ENCODE data around the gene PFAS. TPM values are rescaled to one million over a fixed set of nuclear protein-coding genes. Genes with fewer than 3 reads are reported as not detected.

PFAS gene
- total and polyA plus RNA-seq, 12 donors: 8.6 to 17.9 (median 13.3) TPM

DNA sequence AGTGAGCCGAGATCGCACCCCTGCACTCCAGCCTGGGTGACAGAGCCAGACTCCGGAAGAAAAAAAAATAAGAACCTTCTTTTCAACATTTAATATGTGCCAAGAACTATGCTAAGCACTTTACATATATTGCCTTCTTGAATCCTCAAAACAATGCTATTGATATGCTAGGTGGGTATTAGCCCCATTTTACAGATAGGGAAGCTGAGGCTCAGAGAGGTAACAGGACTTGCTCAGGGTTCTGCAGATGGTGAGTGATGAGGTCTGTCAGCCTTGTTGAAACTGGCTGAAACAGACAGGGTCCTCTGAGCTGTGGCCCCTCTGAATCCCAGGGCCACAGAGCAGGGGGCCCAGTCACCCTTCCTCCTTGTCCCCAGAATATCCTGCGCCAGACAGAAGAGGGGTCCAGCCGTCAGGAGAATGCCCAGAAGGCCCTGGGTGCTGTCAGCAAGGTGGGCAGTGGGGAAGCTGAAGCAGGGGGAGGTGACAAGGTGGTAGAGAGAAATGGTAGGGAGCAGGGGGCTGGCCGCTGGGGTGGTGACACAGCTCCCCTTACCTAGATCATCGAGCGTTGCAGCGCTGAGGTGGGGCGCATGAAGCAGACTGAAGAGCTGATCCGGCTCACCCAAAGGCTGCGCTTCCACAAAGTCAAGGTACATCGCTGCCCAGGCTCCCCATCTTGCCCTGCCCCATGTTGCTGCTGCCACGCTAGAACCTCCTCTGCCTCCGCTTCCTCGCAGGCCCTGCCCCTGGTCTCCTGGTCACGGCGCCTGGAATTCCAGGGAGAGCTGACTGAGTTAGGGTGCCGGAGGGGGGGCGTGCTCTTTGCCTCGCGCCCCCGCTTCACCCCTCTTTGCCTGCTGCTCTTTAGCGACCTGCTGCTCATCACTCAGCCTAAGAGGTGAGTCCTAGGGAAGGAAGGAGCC is 69.2 kb downstream of the PFAS start:
- Histone ChIP-seq H3K27me3 (peaks cover 0 to 44% (median 23%) of the 10 kb centered on the region in 7 donors), H3K27ac (no peak overlapping the region), H3K4me3 (no peak overlapping the region), H3K9me3 (no peaks in the 10 kb centered on the region), H3K36me3 (peaks cover 0 to 86% (median 8%) of the 10 kb centered on the region in 9 donors), H3K4me1 (peaks cover 7 to 37% (median 17%) of the 10 kb centered on the region in 9 donors)
- ATAC-seq (no peak), DNase-seq (no peak)
- intact Hi-C loops (cut with DNase I): loop anchor here in 2 of 10 donors (10.0 kb wide), 1 partner anchor 47 kb away; no protein-coding TSS in a partner anchor
- TF ChIP-seq, protein P1, sequence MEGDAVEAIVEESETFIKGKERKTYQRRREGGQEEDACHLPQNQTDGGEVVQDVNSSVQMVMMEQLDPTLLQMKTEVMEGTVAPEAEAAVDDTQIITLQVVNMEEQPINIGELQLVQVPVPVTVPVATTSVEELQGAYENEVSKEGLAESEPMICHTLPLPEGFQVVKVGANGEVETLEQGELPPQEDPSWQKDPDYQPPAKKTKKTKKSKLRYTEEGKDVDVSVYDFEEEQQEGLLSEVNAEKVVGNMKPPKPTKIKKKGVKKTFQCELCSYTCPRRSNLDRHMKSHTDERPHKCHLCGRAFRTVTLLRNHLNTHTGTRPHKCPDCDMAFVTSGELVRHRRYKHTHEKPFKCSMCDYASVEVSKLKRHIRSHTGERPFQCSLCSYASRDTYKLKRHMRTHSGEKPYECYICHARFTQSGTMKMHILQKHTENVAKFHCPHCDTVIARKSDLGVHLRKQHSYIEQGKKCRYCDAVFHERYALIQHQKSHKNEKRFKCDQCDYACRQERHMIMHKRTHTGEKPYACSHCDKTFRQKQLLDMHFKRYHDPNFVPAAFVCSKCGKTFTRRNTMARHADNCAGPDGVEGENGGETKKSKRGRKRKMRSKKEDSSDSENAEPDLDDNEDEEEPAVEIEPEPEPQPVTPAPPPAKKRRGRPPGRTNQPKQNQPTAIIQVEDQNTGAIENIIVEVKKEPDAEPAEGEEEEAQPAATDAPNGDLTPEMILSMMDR (IDR thresholded peaks at IDR 0.05): no peak
- WGBS, 2 donors: 76 to 79% methylated on average over 24 of the region's 24 CpGs

Other genes starting within 250 kb of the PFAS start
- under 1 TPM in 6 of 10 donors, not detected in 4; 0.06 to 0.69 (median 0.36) TPM for gene GUCY2D, start 246.7 kb upstream of the PFAS start, total RNA-seq
- gene GUCY2D, start 246.7 kb upstream of the PFAS start, polyA plus RNA-seq: not detected
- gene ALOX15B, start 210.2 kb upstream of the PFAS start, total RNA-seq: under 1 TPM in 4 of 10 donors, not detected in 6; 0.10 to 0.76 (median 0.15) TPM
- gene ALOX15B, start 210.2 kb upstream of the PFAS start, polyA plus RNA-seq: 1 to 10 TPM in 1 of 2 donors, under 1 TPM in 1; 0.37 to 1.3 TPM
- gene ALOX12B, start 161.6 kb upstream of the PFAS start, total RNA-seq: not detected
- not detected for gene ALOX12B, start 161.6 kb upstream of the PFAS start, polyA plus RNA-seq
- not detected for gene ALOXE3, start 130.8 kb upstream of the PFAS start, total RNA-seq
- gene ALOXE3, start 130.8 kb upstream of the PFAS start, polyA plus RNA-seq: under 1 TPM in 1 of 2 donors, not detected in 1; 0.09 TPM
- under 1 TPM in 5 of 10 donors, not detected in 5; 0.17 to 0.52 (median 0.38) TPM for gene HES7, start 125.2 kb upstream of the PFAS start, total RNA-seq
- 1 to 10 TPM in 1 of 2 donors, under 1 TPM in 1; 0.91 to 1.5 TPM for gene HES7, start 125.2 kb upstream of the PFAS start, polyA plus RNA-seq
- gene PER1, start 96.9 kb upstream of the PFAS start, total RNA-seq: 100 to 1,000 TPM in 6 of 10 donors, 10 to 100 TPM in 4; 37.4 to 154 (median 112) TPM
- 100 to 1,000 TPM; 112 to 135 TPM for gene PER1, start 96.9 kb upstream of the PFAS start, polyA plus RNA-seq
- gene VAMP2, start 86.3 kb upstream of the PFAS start, total RNA-seq: 10 to 100 TPM; 46.8 to 67.8 (median 62.7) TPM
- 10 to 100 TPM; 49.0 to 54.3 TPM for gene VAMP2, start 86.3 kb upstream of the PFAS start, polyA plus RNA-seq
- gene TMEM107, start 72.9 kb upstream of the PFAS start, total RNA-seq: 10 to 100 TPM in 1 of 10 donors, 1 to 10 TPM in 9; 5.2 to 15.2 (median 7.3) TPM
- gene TMEM107, start 72.9 kb upstream of the PFAS start, polyA plus RNA-seq: 1 to 10 TPM; 4.5 to 7.8 TPM
- gene BORCS6, start 59.1 kb upstream of the PFAS start, total RNA-seq: 1 to 10 TPM; 5.3 to 9.4 (median 7.7) TPM
- 10 to 100 TPM in 1 of 2 donors, 1 to 10 TPM in 1; 4.2 to 13.8 TPM for gene BORCS6, start 59.1 kb upstream of the PFAS start, polyA plus RNA-seq
- 1 to 10 TPM in 3 of 10 donors, under 1 TPM in 2, not detected in 5; 0.38 to 6.4 (median 1.0) TPM for gene AURKB, start 38.7 kb upstream of the PFAS start, total RNA-seq
- gene AURKB, start 38.7 kb upstream of the PFAS start, polyA plus RNA-seq: 1 to 10 TPM in 1 of 2 donors, under 1 TPM in 1; 0.38 to 1.5 TPM
- 10 to 100 TPM; 12.5 to 19.8 (median 14.8) TPM for gene CTC1, start 1.2 kb upstream of the PFAS start, total RNA-seq
- gene CTC1, start 1.2 kb upstream of the PFAS start, polyA plus RNA-seq: 10 to 100 TPM in 1 of 2 donors, 1 to 10 TPM in 1; 5.9 to 19.3 TPM
- 10 to 100 TPM; 20.7 to 28.2 (median 24.4) TPM for gene RANGRF, start 39.4 kb downstream of the PFAS start, total RNA-seq
- gene RANGRF, start 39.4 kb downstream of the PFAS start, polyA plus RNA-seq: 10 to 100 TPM; 32.3 to 53.5 TPM
- gene SLC25A35, start 46.1 kb downstream of the PFAS start, total RNA-seq: 1 to 10 TPM; 1.5 to 4.5 (median 2.3) TPM
- 1 to 10 TPM; 2.4 to 6.8 TPM for gene SLC25A35, start 46.1 kb downstream of the PFAS start, polyA plus RNA-seq
- 10 to 100 TPM; 13.5 to 30.6 (median 19.4) TPM for gene ARHGEF15, start 61.0 kb downstream of the PFAS start, total RNA-seq
- 10 to 100 TPM; 11.1 to 32.7 TPM for gene ARHGEF15, start 61.0 kb downstream of the PFAS start, polyA plus RNA-seq
- gene ODF4, start 90.6 kb downstream of the PFAS start, total RNA-seq: not detected
- not detected for gene ODF4, start 90.6 kb downstream of the PFAS start, polyA plus RNA-seq
- gene RPL26, start 133.9 kb downstream of the PFAS start, total RNA-seq: 1,000 to 10,000 TPM; 1,004 to 1,398 (median 1,028) TPM
- 1,000 to 10,000 TPM in 1 of 2 donors, 100 to 1,000 TPM in 1; 890 to 4,129 TPM for gene RPL26, start 133.9 kb downstream of the PFAS start, polyA plus RNA-seq
- gene RNF222, start 148.5 kb downstream of the PFAS start, total RNA-seq: not detected
- not detected for gene RNF222, start 148.5 kb downstream of the PFAS start, polyA plus RNA-seq
- 10 to 100 TPM; 21.2 to 37.0 (median 28.4) TPM for gene NDEL1, start 186.6 kb downstream of the PFAS start, total RNA-seq
- 10 to 100 TPM; 22.5 to 27.1 TPM for gene NDEL1, start 186.6 kb downstream of the PFAS start, polyA plus RNA-seq

Measured in heart right ventricle (tissue), 16 donors.